GM18951 (cell line): ENCODE results near the gene EPB41.

ENCODE experiments used
- POLR2A ChIP-seq: IDR thresholded peaks from 4 replicates; pipeline ENCODE4 v1.6.1; 2011; ENCODE audit warnings: mild to moderate bottlenecking; ENCODE audit not compliant: insufficient read length, insufficient read depth; ENCODE audit errors: extremely low read depth
- in situ Hi-C: fragments of 300-500 bp; cut with MboI; formaldehyde crosslinking; loops from one replicate; pipeline ENCODE4 v1.12.0; 2022; ENCODE audit warnings: low sequenced_read_pairs, mixed read lengths, inconsistent platforms; ENCODE audit not compliant: unreplicated experiment

Gene EPB41

DNA sequence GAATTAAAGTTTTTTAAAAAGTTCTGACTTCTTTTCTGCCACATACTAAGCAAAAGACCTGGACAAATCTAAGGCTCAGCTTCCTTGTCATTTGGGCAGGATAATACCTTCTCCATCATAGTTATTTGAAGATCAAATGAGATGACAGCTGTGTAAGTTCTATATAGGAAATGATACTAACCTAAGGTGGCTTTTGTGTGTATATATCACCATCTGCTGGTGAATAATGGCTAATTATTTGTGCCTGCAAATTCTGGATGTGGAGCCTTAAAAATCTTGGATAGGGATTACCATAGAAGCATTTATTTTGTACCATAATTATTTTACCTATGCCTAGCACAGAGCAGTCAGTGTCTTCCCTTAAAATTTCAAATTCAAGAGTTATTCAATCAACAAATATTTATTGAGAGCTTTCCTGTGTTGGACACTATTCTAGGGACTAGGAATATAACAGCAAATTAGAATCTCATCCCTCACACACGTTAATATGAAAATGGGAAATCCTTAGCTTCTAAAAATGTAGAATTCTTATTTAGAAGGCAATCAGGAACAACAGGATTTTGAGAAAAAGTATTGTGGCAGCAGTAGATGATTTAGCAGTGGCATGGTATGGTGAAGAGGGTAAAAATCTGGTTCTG is 119.6 kb downstream of the EPB41 start:
- no peak for TF ChIP-seq POLR2A
- in situ Hi-C loops: loop anchor here (5.0 to 25.0 kb wide), 2 partner anchors 152 to 247 kb away; no protein-coding TSS in a partner anchor

GRCh38 chr1:29043274-29043965 is 129.1 kb downstream of the EPB41 start:
- in situ Hi-C loops: loop anchor here (5.0 to 25.0 kb wide), 2 partner anchors 59 to 256 kb away; no protein-coding TSS in a partner anchor
- no peak for TF ChIP-seq POLR2A

- in situ Hi-C loops: loop anchor here (5.0 to 25.0 kb wide), 2 partner anchors 58 to 257 kb away; no protein-coding TSS in a partner anchor
- TF ChIP-seq POLR2A: no peak
Observed at GRCh38 chr1:29044010-29044409, 129.6 kb downstream of the EPB41 start.

DNA sequence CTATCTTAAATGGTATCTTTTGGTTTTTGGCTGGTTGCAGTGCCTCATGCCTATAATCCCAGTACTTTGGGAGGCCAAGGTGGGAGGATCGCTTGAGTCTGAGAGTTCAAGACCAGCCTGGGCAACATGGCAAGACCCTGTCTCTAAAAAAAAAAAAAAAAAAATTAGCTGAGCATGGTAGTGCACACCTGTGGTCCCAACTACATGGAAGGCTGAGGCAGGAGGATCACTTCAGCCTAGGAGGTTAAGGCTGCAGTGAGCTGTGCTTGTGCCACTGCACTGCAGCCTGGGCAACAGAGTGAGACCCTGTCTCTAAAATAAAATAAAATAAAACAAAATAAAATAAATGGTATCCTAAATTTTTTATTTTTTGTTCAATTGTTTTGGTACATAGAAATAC is 131.3 kb downstream of the EPB41 start:
- in situ Hi-C loops: loop anchor here (25.0 kb wide), 1 partner anchor 258 kb away; no protein-coding TSS in a partner anchor

DNA sequence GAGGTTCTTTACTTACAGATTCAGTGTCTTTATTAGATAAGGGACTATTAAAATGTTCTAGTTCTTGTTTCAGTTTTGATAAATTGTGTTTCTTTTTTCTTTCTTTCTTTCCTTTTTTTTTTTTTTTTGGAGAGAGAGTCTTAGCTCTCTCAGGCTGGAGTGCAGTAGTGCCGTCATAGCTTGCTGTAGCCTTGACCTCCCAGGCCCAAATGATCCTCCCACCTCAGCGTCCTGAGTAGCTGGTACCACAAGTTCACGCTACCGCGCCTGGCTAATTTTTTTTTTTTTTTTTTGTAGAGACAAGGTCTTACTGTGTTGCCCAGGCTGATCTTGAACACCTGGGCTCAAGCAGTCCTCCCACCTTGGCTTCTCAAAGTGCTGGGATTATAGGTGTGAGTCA is 132.8 kb downstream of the EPB41 start:
- in situ Hi-C loops: loop anchor here (25.0 kb wide), 1 partner anchor 260 kb away; no protein-coding TSS in a partner anchor

DNA sequence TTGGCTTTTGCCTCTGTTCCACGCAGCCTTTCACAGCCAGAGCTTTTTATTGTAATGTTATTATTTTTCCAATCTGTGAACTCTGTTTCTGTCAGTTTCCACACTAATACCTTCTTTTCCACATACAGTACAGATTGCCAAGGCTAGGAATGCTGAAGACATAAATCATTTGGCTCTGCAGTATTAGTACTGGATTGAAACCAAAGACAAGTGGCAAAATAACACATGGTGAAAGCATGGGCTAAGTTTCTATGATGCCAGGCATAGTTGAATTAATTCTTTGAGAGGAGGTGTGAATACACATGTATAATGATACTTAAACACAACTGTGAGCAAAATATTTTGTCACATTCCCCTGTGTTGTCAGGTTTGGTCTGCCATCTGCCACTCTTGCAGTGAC is 135.8 kb downstream of the EPB41 start:
- in situ Hi-C loops: no loop called here
- TF ChIP-seq POLR2A: no peak

More for the DNA sequence above, 132.8 kb downstream of the EPB41 start:
- no peak for TF ChIP-seq POLR2A

- in situ Hi-C loops: no loop called here
- no peak for TF ChIP-seq POLR2A
Observed at GRCh38 chr1:29052100-29052499, 137.7 kb downstream of the EPB41 start.

GRCh38 chr1:29052941-29053340 is 138.6 kb downstream of the EPB41 start:
- no peak for TF ChIP-seq POLR2A
- in situ Hi-C loops: no loop called here

DNA sequence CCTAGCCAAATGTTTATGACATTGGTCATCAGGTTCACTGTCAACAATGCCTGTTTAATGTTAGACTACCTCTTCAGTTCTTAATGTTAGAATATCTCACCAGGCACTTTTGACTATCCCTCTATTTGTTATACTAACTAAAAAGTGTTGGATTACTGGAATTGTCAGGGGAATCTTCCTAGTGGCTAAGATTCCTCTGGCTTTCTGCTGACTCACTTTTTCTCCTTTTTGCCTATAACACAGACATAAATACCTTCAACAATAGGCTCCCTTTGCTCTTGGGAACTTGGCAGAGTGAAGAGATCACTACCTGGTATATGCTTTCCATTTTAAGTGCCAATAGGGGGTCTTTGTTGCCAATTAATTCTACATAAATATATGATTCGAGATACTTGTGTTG is 140.8 kb downstream of the EPB41 start:
- TF ChIP-seq POLR2A: no peak
- in situ Hi-C loops: no loop called here

DNA sequence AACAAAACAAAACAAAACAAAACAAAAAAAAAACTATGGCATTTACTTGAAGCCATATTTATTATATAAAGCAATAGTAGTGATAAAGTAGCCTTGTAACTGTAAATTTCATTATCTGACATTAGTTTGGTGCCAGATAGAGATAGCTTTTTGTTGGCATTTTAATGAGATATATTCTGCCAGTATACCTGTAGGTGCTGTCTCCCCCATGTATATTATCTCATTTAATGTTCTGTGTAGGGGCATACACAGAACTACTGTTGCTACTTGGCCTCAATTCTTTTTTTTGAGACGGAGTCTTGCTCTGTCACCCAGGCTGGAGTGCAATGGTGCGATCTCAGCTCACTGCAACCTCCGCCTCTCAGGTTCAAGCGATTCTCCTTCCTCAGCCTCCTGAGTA is 141.9 kb downstream of the EPB41 start:
- no peak for TF ChIP-seq POLR2A
- in situ Hi-C loops: no loop called here

DNA sequence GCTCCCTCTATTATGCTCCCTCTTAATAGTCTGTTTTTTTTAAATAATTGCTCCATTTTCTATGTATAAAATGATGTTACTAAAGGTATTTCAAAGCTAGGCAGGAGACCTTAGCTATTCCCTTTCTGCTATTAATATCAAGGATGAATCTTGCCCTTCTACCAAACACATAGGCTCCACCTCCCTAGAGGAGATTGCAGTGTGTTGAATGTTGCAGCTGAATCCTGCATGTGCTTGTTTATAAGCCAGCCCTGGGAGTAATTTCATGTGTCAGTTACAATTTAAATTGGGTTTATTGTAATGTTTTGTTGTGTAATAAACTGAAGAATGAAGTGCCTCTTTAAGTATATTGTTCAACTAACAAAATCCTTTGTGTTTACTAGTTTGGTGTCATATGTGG is 143.3 kb downstream of the EPB41 start:
- no peak for TF ChIP-seq POLR2A
- in situ Hi-C loops: no loop called here

DNA sequence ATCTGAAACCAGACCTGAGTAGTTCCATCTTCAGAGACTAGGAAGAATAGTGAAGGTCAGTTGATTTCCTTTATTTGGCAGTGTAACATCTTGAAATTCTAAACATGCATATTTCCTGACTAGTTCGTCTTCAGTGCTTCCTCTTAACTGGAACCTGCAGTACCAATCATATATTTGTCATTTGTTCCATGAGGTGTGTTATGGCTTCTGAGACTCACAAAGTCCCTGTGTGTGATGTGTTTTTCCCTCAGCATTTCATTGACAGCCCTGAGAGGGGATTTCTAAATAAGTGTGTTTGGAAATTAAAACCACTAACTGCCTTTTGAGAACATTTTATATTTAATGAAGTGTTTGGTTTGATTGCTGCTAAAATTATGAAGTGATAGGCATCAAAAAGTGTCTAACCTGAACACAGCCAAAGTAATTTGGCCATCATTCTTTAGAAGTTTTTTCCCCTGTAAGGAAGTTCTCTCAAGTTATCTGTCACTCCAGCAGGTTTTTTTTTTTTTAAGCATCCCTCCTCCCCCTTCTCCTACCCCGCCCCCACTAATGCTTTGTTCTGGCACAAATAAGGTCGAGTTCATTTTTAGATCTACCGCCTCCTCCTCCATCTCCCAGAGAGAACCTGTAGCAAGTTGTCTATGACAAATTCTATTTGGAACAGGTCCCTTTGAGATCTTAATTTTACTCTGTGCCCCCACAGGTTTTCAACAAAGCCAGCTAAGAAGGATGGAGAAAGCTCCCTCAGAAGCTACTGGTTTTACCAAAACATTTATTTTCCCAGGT is 148.0 kb downstream of the EPB41 start:
- TF ChIP-seq POLR2A: no peak
- in situ Hi-C loops: no loop called here

GRCh38 chr1:29064064-29064463 is 149.7 kb downstream of the EPB41 start:
- TF ChIP-seq POLR2A: no peak
- in situ Hi-C loops: no loop called here
